Measurements from ENCODE around the gene HELZ2. TPM values are rescaled to one million over a fixed set of nuclear protein-coding genes. Genes with fewer than 3 reads are reported as not detected.

HELZ2 gene
- total RNA-seq, 1 experiment from 2014 or later, result 27.5 TPM

GRCh38 chr20:63568986-63569949, 4.8 kb downstream of the HELZ2 start (continued):
- no peak for TF ChIP-seq FOXP1 (CRISPR knock-in tag; IDR thresholded peaks at IDR 0.05; ENCODE audit: borderline replicate concordance)
- no peak for TF ChIP-seq ZNF317 (CRISPR knock-in tag; IDR thresholded peaks at IDR 0.05; ENCODE audit: borderline replicate concordance, low read depth)
- TF ChIP-seq CDX4 (CRISPR knock-in tag; IDR thresholded peaks at IDR 0.05; ENCODE audit: borderline replicate concordance), result no peak

- Mint-ChIP-seq H3K4me3 (no peak overlapping the region), H3K9me3 (no peaks in the 10 kb centered on the region), H3K27ac (no peak overlapping the region), H3K4me1 (no peaks in the 10 kb centered on the region), H3K36me3 (no peaks in the 10 kb centered on the region), H3K27me3 (ENCODE audit: low read depth) (no peaks in the 10 kb centered on the region)
- no peak for TF ChIP-seq CDX4 (CRISPR knock-in tag; IDR thresholded peaks at IDR 0.05; ENCODE audit: borderline replicate concordance)
- TF ChIP-seq FOXP1 (CRISPR knock-in tag; IDR thresholded peaks at IDR 0.05; ENCODE audit: borderline replicate concordance), result 0 out of 2 replicates have a peak, but pooled peaks have one; percentile 19
- TF ChIP-seq ATF3 (CRISPR knock-in tag; conservative IDR thresholded peaks at IDR 0.05), result no peak
- no peak for TF ChIP-seq RORB (CRISPR knock-in tag; IDR thresholded peaks at IDR 0.05)
- TF ChIP-seq HMGA2 (CRISPR knock-in tag; IDR thresholded peaks at IDR 0.05), result no peak
- TF ChIP-seq NFE2L1 (CRISPR knock-in tag; IDR thresholded peaks at IDR 0.05), result no peak
- no peak for TF ChIP-seq ZNF317 (CRISPR knock-in tag; IDR thresholded peaks at IDR 0.05; ENCODE audit: borderline replicate concordance, low read depth)
- CTCF ChIA-PET, result interaction anchor here (0.7 to 1.0 kb wide), 3 partner anchors 12 to 207 kb away, joined by 3 read pairs; partner anchors contain the start of gene PTK6
- POLR2A ChIA-PET, result no interaction called here
- DNase-seq (ENCODE audit: low spot score), result no peak
- ATAC-seq, result no peak
Observed at GRCh38 chr20:63568170-63568981, 5.7 kb downstream of the HELZ2 start.

- POLR2A ChIA-PET, result no interaction called here
- TF ChIP-seq NR3C1 (CRISPR knock-in tag; conservative IDR thresholded peaks at IDR 0.05; ENCODE audit: low read depth) (no peak), IRF2 (CRISPR knock-in tag; IDR thresholded peaks at IDR 0.05; ENCODE audit: borderline replicate concordance, low read depth) (no peak), CREM (CRISPR knock-in tag; IDR thresholded peaks at IDR 0.05) (no peak), JAZF1 (CRISPR knock-in tag; IDR thresholded peaks at IDR 0.05) (no peak), PREB (CRISPR knock-in tag; IDR thresholded peaks at IDR 0.05; ENCODE audit: borderline replicate concordance) (no peak), HMGA2 (CRISPR knock-in tag; IDR thresholded peaks at IDR 0.05) (no peak), MLX (CRISPR knock-in tag; IDR thresholded peaks at IDR 0.05) (no peak), NFYB (CRISPR knock-in tag; conservative IDR thresholded peaks at IDR 0.05; ENCODE audit: low read depth) (no peak), ZBTB21 (CRISPR knock-in tag; IDR thresholded peaks at IDR 0.05; ENCODE audit: borderline replicate concordance) (no peak), STAT6 (CRISPR knock-in tag; conservative IDR thresholded peaks at IDR 0.05; ENCODE audit: low read depth) (no peak), ZSCAN18 (CRISPR knock-in tag; IDR thresholded peaks at IDR 0.05) (no peak)
- no peak overlapping the region for H3K27ac Mint-ChIP-seq
- no peak for DNase-seq (ENCODE audit: low spot score)
- no peaks in the 10 kb centered on the region for H3K36me3 Mint-ChIP-seq
- no peaks in the 10 kb centered on the region for H3K4me1 Mint-ChIP-seq
- H3K9me3 Mint-ChIP-seq, result no peaks in the 10 kb centered on the region
- H3K4me3 Mint-ChIP-seq, result no peak overlapping the region
- CTCF ChIA-PET, result interaction anchor here (0.7 to 1.3 kb wide), 2 partner anchors 29 to 30 kb away, joined by 3 to 5 read pairs; partner anchors contain the start of gene PTK6
- no peaks in the 10 kb centered on the region for H3K27me3 Mint-ChIP-seq (ENCODE audit: low read depth)
- ATAC-seq, result no peak
Observed at GRCh38 chr20:63567386-63568169, 6.5 kb downstream of the HELZ2 start.
